ENCODE results near the gene PCLO. TPM values are rescaled to one million over a fixed set of nuclear protein-coding genes. Genes with fewer than 3 reads are reported as not detected.

The PCLO gene
- total and polyA plus RNA-seq, 4 donors = under 0.01 to 1.2 (median 0.32) TPM

GRCh38 chr7:83118347-83119025 lies 44.2 kb downstream of the PCLO start:
- H3K36me3 ChIP-seq (ENCODE audit: control insufficient read depth in 1 of 2, insufficient read depth in 2 of 2, low read length in 1 of 2) = no peaks in the 10 kb centered on the region
- WGBS, 2 donors = 73 to 82% methylated on average over 3 of the region's 3 CpGs
- no peak for ATAC-seq (ENCODE audit: low FRiP score)
- intact Hi-C loops (cut with DNase I) = no loop called here
- DNase-seq = no peak
- H3K27me3 ChIP-seq (ENCODE audit: control insufficient read depth in 1 of 2, insufficient read depth in 2 of 2, low read length in 1 of 2) = no peaks in the 10 kb centered on the region
- no peak overlapping the region for H3K27ac ChIP-seq (ENCODE audit: low read depth in 1 of 2, low read length in 2 of 2)
- H3K4me1 ChIP-seq (ENCODE audit: control insufficient read depth in 1 of 2, insufficient read depth in 2 of 2, low read length in 2 of 2) = no peaks in the 10 kb centered on the region
- H3K9me3 ChIP-seq (ENCODE audit: control insufficient read depth, low read length) = peaks cover 1% of the 10 kb centered on the region
- H3K4me3 ChIP-seq (ENCODE audit: low read length in 2 of 2) = no peak overlapping the region

GRCh38 chr7:83117466-83117865 lies 45.2 kb downstream of the PCLO start:
- H3K4me1 ChIP-seq (ENCODE audit: control insufficient read depth in 1 of 2, insufficient read depth in 2 of 2, low read length in 2 of 2) = no peaks in the 10 kb centered on the region
- H3K9me3 ChIP-seq (ENCODE audit: control insufficient read depth, low read length) = peaks cover 1% of the 10 kb centered on the region
- no peak for DNase-seq
- ATAC-seq (ENCODE audit: low FRiP score) = no peak
- WGBS, 2 donors = 83 to 92% methylated on average over 2 of the region's 2 CpGs
- no peak overlapping the region for H3K4me3 ChIP-seq (ENCODE audit: low read length in 2 of 2)
- H3K36me3 ChIP-seq (ENCODE audit: control insufficient read depth in 1 of 2, insufficient read depth in 2 of 2, low read length in 1 of 2) = no peaks in the 10 kb centered on the region
- H3K27me3 ChIP-seq (ENCODE audit: control insufficient read depth in 1 of 2, insufficient read depth in 2 of 2, low read length in 1 of 2) = no peaks in the 10 kb centered on the region
- intact Hi-C loops (cut with DNase I) = no loop called here
- H3K27ac ChIP-seq (ENCODE audit: low read depth in 1 of 2, low read length in 2 of 2) = no peak overlapping the region

GRCh38 chr7:83111391-83111790 lies 51.3 kb downstream of the PCLO start:
- intact Hi-C loops (cut with DNase I) = no loop called here
- H3K4me1 ChIP-seq (ENCODE audit: control insufficient read depth in 1 of 2, insufficient read depth in 2 of 2, low read length in 2 of 2) = no peaks in the 10 kb centered on the region
- ATAC-seq (ENCODE audit: low FRiP score) (no peak), DNase-seq (no peak)
- no peak overlapping the region for H3K4me3 ChIP-seq (ENCODE audit: low read length in 2 of 2)
- no peaks in the 10 kb centered on the region for H3K27me3 ChIP-seq (ENCODE audit: control insufficient read depth in 1 of 2, insufficient read depth in 2 of 2, low read length in 1 of 2)
- no peaks in the 10 kb centered on the region for H3K9me3 ChIP-seq (ENCODE audit: control insufficient read depth, low read length)
- WGBS, 2 donors = 40 to 48% methylated on average over 2 of the region's 2 CpGs
- H3K27ac ChIP-seq (ENCODE audit: low read depth in 1 of 2, low read length in 2 of 2) = no peak overlapping the region
- no peaks in the 10 kb centered on the region for H3K36me3 ChIP-seq (ENCODE audit: control insufficient read depth in 1 of 2, insufficient read depth in 2 of 2, low read length in 1 of 2)

- H3K36me3 ChIP-seq (ENCODE audit: control insufficient read depth in 1 of 2, insufficient read depth in 2 of 2, low read length in 1 of 2) = no peaks in the 10 kb centered on the region
- intact Hi-C loops (cut with DNase I) = no loop called here
- no peaks in the 10 kb centered on the region for H3K4me1 ChIP-seq (ENCODE audit: control insufficient read depth in 1 of 2, insufficient read depth in 2 of 2, low read length in 2 of 2)
- 24 to 29% methylated on average over 2 of the region's 2 CpGs for WGBS, 2 donors
- H3K4me3 ChIP-seq (ENCODE audit: low read length in 2 of 2) = no peak overlapping the region
- DNase-seq (no peak), ATAC-seq (ENCODE audit: low FRiP score) (no peak)
- no peaks in the 10 kb centered on the region for H3K9me3 ChIP-seq (ENCODE audit: control insufficient read depth, low read length)
- no peaks in the 10 kb centered on the region for H3K27me3 ChIP-seq (ENCODE audit: control insufficient read depth in 1 of 2, insufficient read depth in 2 of 2, low read length in 1 of 2)
- no peak overlapping the region for H3K27ac ChIP-seq (ENCODE audit: low read depth in 1 of 2, low read length in 2 of 2)
These were observed 53.3 kb downstream of the PCLO start for GRCh38 chr7:83109352-83109751.

- 0 to 54% methylated on average over 2 of the region's 2 CpGs for WGBS, 2 donors
- Histone ChIP-seq H3K27ac (ENCODE audit: low read depth in 1 of 2, low read length in 2 of 2) (no peak overlapping the region), H3K9me3 (ENCODE audit: control insufficient read depth, low read length) (no peaks in the 10 kb centered on the region), H3K27me3 (ENCODE audit: control insufficient read depth in 1 of 2, insufficient read depth in 2 of 2, low read length in 1 of 2) (no peaks in the 10 kb centered on the region), H3K4me3 (ENCODE audit: low read length in 2 of 2) (no peak overlapping the region), H3K36me3 (ENCODE audit: control insufficient read depth in 1 of 2, insufficient read depth in 2 of 2, low read length in 1 of 2) (no peaks in the 10 kb centered on the region), H3K4me1 (ENCODE audit: control insufficient read depth in 1 of 2, insufficient read depth in 2 of 2, low read length in 2 of 2) (no peaks in the 10 kb centered on the region)
- intact Hi-C loops (cut with DNase I) = no loop called here
- ATAC-seq (ENCODE audit: low FRiP score) = no peak
- DNase-seq = no peak
These were observed 56.7 kb downstream of the PCLO start for GRCh38 chr7:83105948-83106347.

GRCh38 chr7:83105063-83105462 lies 57.6 kb downstream of the PCLO start:
- DNase-seq (no peak), ATAC-seq (ENCODE audit: low FRiP score) (no peak)
- H3K27ac ChIP-seq (ENCODE audit: low read depth in 1 of 2, low read length in 2 of 2) = no peak overlapping the region
- no peaks in the 10 kb centered on the region for H3K4me1 ChIP-seq (ENCODE audit: control insufficient read depth in 1 of 2, insufficient read depth in 2 of 2, low read length in 2 of 2)
- WGBS, 2 donors = 29 to 38% methylated on average over 1 of the region's 1 CpG
- no peaks in the 10 kb centered on the region for H3K9me3 ChIP-seq (ENCODE audit: control insufficient read depth, low read length)
- intact Hi-C loops (cut with DNase I) = no loop called here
- H3K36me3 ChIP-seq (ENCODE audit: control insufficient read depth in 1 of 2, insufficient read depth in 2 of 2, low read length in 1 of 2) = no peaks in the 10 kb centered on the region
- H3K4me3 ChIP-seq (ENCODE audit: low read length in 2 of 2) = no peak overlapping the region
- H3K27me3 ChIP-seq (ENCODE audit: control insufficient read depth in 1 of 2, insufficient read depth in 2 of 2, low read length in 1 of 2) = no peaks in the 10 kb centered on the region

- WGBS, 2 donors = 7 to 10% methylated on average over 3 of the region's 3 CpGs
- no peaks in the 10 kb centered on the region for H3K36me3 ChIP-seq (ENCODE audit: control insufficient read depth in 1 of 2, insufficient read depth in 2 of 2, low read length in 1 of 2)
- no peak for ATAC-seq (ENCODE audit: low FRiP score)
- H3K4me1 ChIP-seq (ENCODE audit: control insufficient read depth in 1 of 2, insufficient read depth in 2 of 2, low read length in 2 of 2) = no peaks in the 10 kb centered on the region
- H3K27me3 ChIP-seq (ENCODE audit: control insufficient read depth in 1 of 2, insufficient read depth in 2 of 2, low read length in 1 of 2) = no peaks in the 10 kb centered on the region
- no peak overlapping the region for H3K27ac ChIP-seq (ENCODE audit: low read depth in 1 of 2, low read length in 2 of 2)
- DNase-seq = no peak
- intact Hi-C loops (cut with DNase I) = no loop called here
- H3K4me3 ChIP-seq (ENCODE audit: low read length in 2 of 2) = no peak overlapping the region
- no peaks in the 10 kb centered on the region for H3K9me3 ChIP-seq (ENCODE audit: control insufficient read depth, low read length)
These were observed 61.2 kb downstream of the PCLO start for GRCh38 chr7:83101530-83101929.

GRCh38 chr7:83096065-83096580 lies 66.6 kb downstream of the PCLO start:
- intact Hi-C loops (cut with DNase I) = no loop called here
- ATAC-seq (ENCODE audit: low FRiP score) (no peak), DNase-seq (no peak)
- Histone ChIP-seq H3K36me3 (ENCODE audit: control insufficient read depth in 1 of 2, insufficient read depth in 2 of 2, low read length in 1 of 2) (no peaks in the 10 kb centered on the region), H3K4me1 (ENCODE audit: control insufficient read depth in 1 of 2, insufficient read depth in 2 of 2, low read length in 2 of 2) (no peaks in the 10 kb centered on the region), H3K4me3 (ENCODE audit: low read length in 2 of 2) (no peak overlapping the region), H3K9me3 (ENCODE audit: control insufficient read depth, low read length) (no peaks in the 10 kb centered on the region), H3K27ac (ENCODE audit: low read depth in 1 of 2, low read length in 2 of 2) (no peak overlapping the region), H3K27me3 (ENCODE audit: control insufficient read depth in 1 of 2, insufficient read depth in 2 of 2, low read length in 1 of 2) (no peaks in the 10 kb centered on the region)
- 58% methylated on average over 2 of the region's 2 CpGs for WGBS, 2 donors

- no peak for ATAC-seq (ENCODE audit: low FRiP score)
- WGBS, 2 donors = 80 to 81% methylated on average over 4 of the region's 4 CpGs
- no peak for DNase-seq
- Histone ChIP-seq H3K36me3 (ENCODE audit: control insufficient read depth in 1 of 2, insufficient read depth in 2 of 2, low read length in 1 of 2) (no peaks in the 10 kb centered on the region), H3K9me3 (ENCODE audit: control insufficient read depth, low read length) (no peaks in the 10 kb centered on the region), H3K27ac (ENCODE audit: low read depth in 1 of 2, low read length in 2 of 2) (no peak overlapping the region), H3K4me1 (ENCODE audit: control insufficient read depth in 1 of 2, insufficient read depth in 2 of 2, low read length in 2 of 2) (no peaks in the 10 kb centered on the region), H3K4me3 (ENCODE audit: low read length in 2 of 2) (no peak overlapping the region), H3K27me3 (ENCODE audit: control insufficient read depth in 1 of 2, insufficient read depth in 2 of 2, low read length in 1 of 2) (no peaks in the 10 kb centered on the region)
- intact Hi-C loops (cut with DNase I) = no loop called here
These were observed 77.4 kb downstream of the PCLO start for GRCh38 chr7:83085299-83085698.
